Neural cell (in vitro differentiated cells): Measurements from ENCODE around the gene CLDN2. TPM values are rescaled to one million over a fixed set of nuclear protein-coding genes. Genes with fewer than 3 reads are reported as not detected.

Source experiments
- H2AFZ ChIP-seq: fragments of 200-600, 300-800 bp; sonication (generic), shearing (Covaris generic); 2 replicates; pipeline ENCODE4 v1.6.0; 2014; ENCODE audit warnings: low read depth, mild to moderate bottlenecking, antibody characterized with exemption, low read length, moderate library complexity
- H3F3A ChIP-seq: fragments of 200-600 bp; shearing (Covaris generic); 2 replicates; pipeline ENCODE4 v1.6.1; 2016; ENCODE audit warnings: mild to moderate bottlenecking, moderate library complexity, mixed read lengths, antibody characterized with exemption, low read length; ENCODE audit not compliant: insufficient read depth, poor library complexity, severe bottlenecking
- H3K27ac ChIP-seq: fragments of 200-600, 300-800 bp; sonication (generic), shearing (Covaris generic); 2 replicates; pipeline ENCODE4 v1.5.1; 2014; ENCODE audit warnings: mild to moderate bottlenecking, low read length, moderate library complexity
- H3K27me3 ChIP-seq: fragments of 300-800, 200-600 bp; sonication (generic), shearing (Covaris generic); 2 replicates; pipeline ENCODE4 v1.6.0; 2014; ENCODE audit warnings: mild to moderate bottlenecking, low read depth, low read length, moderate library complexity; ENCODE audit not compliant: insufficient read depth
- H3K36me3 ChIP-seq: fragments of 300-800, 200-600 bp; sonication (generic), shearing (Covaris generic); 2 replicates; pipeline ENCODE4 v1.5.1; 2014; ENCODE audit warnings: mild to moderate bottlenecking, antibody characterized with exemption, low read length, moderate library complexity; ENCODE audit not compliant: insufficient read depth
- H3K4me2 ChIP-seq: fragments of 300-800, 200-600 bp; sonication (generic), shearing (Covaris generic); 2 replicates; pipeline ENCODE4 v1.6.0; 2014; ENCODE audit warnings: mild to moderate bottlenecking, low read length
- H3K4me3 ChIP-seq: fragments of 300-800, 200-600 bp; sonication (generic), shearing (Covaris generic); 2 replicates; pipeline ENCODE4 v1.5.1; 2014; ENCODE audit warnings: mild to moderate bottlenecking, low read length, moderate library complexity
- H3K79me2 ChIP-seq: fragments of 200-600 bp; shearing (Covaris generic); replicated peaks from 2 replicates; pipeline ENCODE4 v1.6.0; 2014; ENCODE audit warnings: mild to moderate bottlenecking, low read length, moderate library complexity; ENCODE audit not compliant: insufficient read depth
- H3K9ac ChIP-seq: fragments of 300-800, 200-600 bp; sonication (generic), shearing (Covaris generic); 2 replicates; pipeline ENCODE4 v1.6.1; 2016; ENCODE audit warnings: mild to moderate bottlenecking, low read length, mixed read lengths
- H3K9me2 ChIP-seq: fragments of 200-600 bp; shearing (Covaris generic); 2 replicates; pipeline ENCODE4 v1.6.1; 2016; ENCODE audit warnings: mild to moderate bottlenecking, low read length, mixed read lengths; ENCODE audit not compliant: insufficient read depth
- H3K9me3 ChIP-seq: fragments of 200-600, 300-800 bp; sonication (generic), shearing (Covaris generic); 2 replicates; pipeline ENCODE4 v1.6.1; 2016; ENCODE audit warnings: mild to moderate bottlenecking, mixed run types, low read length, moderate library complexity, mixed read lengths
- H4K20me1 ChIP-seq: fragments of 200-600 bp; shearing (Covaris generic); 2 replicates; pipeline ENCODE4 v1.6.1; 2016; ENCODE audit warnings: mild to moderate bottlenecking, mixed run types; ENCODE audit not compliant: insufficient read depth
- EP300 ChIP-seq: fragments of 450-650 bp; conservative IDR thresholded peaks from 2 replicates; pipeline ENCODE4 v1.6.1; 2014; ENCODE audit warnings: antibody characterized with exemption, mild to moderate bottlenecking, moderate library complexity; ENCODE audit not compliant: poor library complexity, severe bottlenecking
- EZH2 ChIP-seq: fragments of 200-600, 300-800 bp; shearing (Covaris generic), sonication (generic); IDR thresholded peaks from 2 replicates; pipeline ENCODE4 v1.6.1; 2014; ENCODE audit warnings: antibody characterized with exemption, low read length, borderline replicate concordance, mild to moderate bottlenecking; ENCODE audit not compliant: insufficient read depth, poor library complexity, severe bottlenecking
- MXI1 ChIP-seq: fragments of 450-650 bp; conservative IDR thresholded peaks from 2 replicates; pipeline ENCODE4 v1.6.1; 2014; ENCODE audit warnings: antibody characterized with exemption, mild to moderate bottlenecking; ENCODE audit not compliant: poor library complexity, severe bottlenecking
- POLR2AphosphoS5 ChIP-seq: IDR thresholded peaks from 2 replicates; pipeline ENCODE4 v1.6.1; 2012
- RAD21 ChIP-seq: fragments of 450-650 bp; conservative IDR thresholded peaks from 2 replicates; pipeline ENCODE4 v1.6.1; 2014; ENCODE audit warnings: antibody characterized with exemption, mild to moderate bottlenecking, moderate library complexity
- SMC3 ChIP-seq: fragments of 450-650 bp; conservative IDR thresholded peaks from 2 replicates; pipeline ENCODE4 v1.6.1; 2014; ENCODE audit warnings: antibody characterized with exemption, mild to moderate bottlenecking, moderate library complexity; ENCODE audit not compliant: poor library complexity
- TAF1 ChIP-seq: IDR thresholded peaks from 2 replicates; pipeline ENCODE4 v1.6.1; 2012; ENCODE audit warnings: low read depth
- polyA plus RNA-seq: library from polyadenylated mRNA; depleted of rRNA; stranded (reverse); fragments of >200 nt; gene quantifications from 2 replicates; pipeline ENCODE4 v1.2.3, GENCODE V29; 2014
- TF ChIP-seq, protein P1 (sequence below): fragments of 450-650 bp; IDR thresholded peaks from 2 replicates; pipeline ENCODE4 v1.5.1; 2014; ENCODE audit warnings: antibody characterized with exemption, mild to moderate bottlenecking, moderate library complexity; ENCODE audit not compliant: poor library complexity, severe bottlenecking
- TF ChIP-seq, protein P2 (sequence below): IDR thresholded peaks from 2 replicates; pipeline ENCODE4 v1.6.1; 2012; ENCODE audit warnings: borderline replicate concordance

CLDN2 gene
- polyA plus RNA-seq, 1 donor from 2014 or later: not detected

DNA sequence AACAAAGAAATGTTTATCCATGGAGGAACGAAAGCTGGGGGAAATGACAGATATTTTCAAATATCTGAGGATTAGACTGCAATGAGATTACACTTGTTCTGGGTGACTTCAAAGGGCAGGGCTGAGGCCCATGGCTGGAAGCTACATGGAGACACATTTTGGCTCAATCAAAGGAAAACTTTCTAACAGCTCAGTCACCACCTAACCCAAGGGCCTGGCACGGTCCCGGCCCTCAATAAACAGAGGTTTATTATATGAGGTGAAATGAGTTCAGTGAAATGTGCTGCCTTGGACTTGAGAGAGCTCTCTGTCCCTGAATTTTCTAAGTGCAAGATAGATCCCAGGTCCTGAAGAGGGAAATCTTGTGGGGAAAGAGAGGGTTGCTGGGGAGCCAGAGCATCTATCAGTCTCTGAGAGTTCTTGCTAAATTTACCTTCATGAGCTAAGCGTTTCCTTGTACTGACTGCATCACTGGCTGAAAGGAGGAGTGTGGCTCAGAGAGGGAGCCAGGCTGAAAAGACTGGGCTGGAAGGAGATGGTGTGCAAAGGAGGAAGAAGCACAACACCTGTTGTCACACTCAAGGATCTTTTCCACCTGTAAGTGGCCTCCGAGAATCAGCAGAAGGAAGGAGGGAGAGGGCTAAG is 15.0 kb upstream of the CLDN2 start:
- Histone ChIP-seq H3K4me3 (no peak overlapping the region), H3K36me3 (no peaks in the 10 kb centered on the region), H3K4me2 (no peak overlapping the region), H3K9me2 (no peaks in the 10 kb centered on the region), H3F3A (no peaks in the 10 kb centered on the region), H3K27me3 (no peaks in the 10 kb centered on the region), H3K27ac (no peak overlapping the region), H3K79me2 (no peaks in the 10 kb centered on the region), H2AFZ (no peak overlapping the region), H3K9me3 (no peaks in the 10 kb centered on the region), H4K20me1 (no peaks in the 10 kb centered on the region), H3K9ac (no peak overlapping the region)
- TF ChIP-seq, protein P1, sequence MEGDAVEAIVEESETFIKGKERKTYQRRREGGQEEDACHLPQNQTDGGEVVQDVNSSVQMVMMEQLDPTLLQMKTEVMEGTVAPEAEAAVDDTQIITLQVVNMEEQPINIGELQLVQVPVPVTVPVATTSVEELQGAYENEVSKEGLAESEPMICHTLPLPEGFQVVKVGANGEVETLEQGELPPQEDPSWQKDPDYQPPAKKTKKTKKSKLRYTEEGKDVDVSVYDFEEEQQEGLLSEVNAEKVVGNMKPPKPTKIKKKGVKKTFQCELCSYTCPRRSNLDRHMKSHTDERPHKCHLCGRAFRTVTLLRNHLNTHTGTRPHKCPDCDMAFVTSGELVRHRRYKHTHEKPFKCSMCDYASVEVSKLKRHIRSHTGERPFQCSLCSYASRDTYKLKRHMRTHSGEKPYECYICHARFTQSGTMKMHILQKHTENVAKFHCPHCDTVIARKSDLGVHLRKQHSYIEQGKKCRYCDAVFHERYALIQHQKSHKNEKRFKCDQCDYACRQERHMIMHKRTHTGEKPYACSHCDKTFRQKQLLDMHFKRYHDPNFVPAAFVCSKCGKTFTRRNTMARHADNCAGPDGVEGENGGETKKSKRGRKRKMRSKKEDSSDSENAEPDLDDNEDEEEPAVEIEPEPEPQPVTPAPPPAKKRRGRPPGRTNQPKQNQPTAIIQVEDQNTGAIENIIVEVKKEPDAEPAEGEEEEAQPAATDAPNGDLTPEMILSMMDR: no peak
- TF ChIP-seq, protein P2, sequence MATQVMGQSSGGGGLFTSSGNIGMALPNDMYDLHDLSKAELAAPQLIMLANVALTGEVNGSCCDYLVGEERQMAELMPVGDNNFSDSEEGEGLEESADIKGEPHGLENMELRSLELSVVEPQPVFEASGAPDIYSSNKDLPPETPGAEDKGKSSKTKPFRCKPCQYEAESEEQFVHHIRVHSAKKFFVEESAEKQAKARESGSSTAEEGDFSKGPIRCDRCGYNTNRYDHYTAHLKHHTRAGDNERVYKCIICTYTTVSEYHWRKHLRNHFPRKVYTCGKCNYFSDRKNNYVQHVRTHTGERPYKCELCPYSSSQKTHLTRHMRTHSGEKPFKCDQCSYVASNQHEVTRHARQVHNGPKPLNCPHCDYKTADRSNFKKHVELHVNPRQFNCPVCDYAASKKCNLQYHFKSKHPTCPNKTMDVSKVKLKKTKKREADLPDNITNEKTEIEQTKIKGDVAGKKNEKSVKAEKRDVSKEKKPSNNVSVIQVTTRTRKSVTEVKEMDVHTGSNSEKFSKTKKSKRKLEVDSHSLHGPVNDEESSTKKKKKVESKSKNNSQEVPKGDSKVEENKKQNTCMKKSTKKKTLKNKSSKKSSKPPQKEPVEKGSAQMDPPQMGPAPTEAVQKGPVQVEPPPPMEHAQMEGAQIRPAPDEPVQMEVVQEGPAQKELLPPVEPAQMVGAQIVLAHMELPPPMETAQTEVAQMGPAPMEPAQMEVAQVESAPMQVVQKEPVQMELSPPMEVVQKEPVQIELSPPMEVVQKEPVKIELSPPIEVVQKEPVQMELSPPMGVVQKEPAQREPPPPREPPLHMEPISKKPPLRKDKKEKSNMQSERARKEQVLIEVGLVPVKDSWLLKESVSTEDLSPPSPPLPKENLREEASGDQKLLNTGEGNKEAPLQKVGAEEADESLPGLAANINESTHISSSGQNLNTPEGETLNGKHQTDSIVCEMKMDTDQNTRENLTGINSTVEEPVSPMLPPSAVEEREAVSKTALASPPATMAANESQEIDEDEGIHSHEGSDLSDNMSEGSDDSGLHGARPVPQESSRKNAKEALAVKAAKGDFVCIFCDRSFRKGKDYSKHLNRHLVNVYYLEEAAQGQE: no peak
- TF ChIP-seq RAD21 (no peak), EP300 (no peak), POLR2AphosphoS5 (no peak), EZH2 (no peak), TAF1 (no peak), MXI1 (no peak), SMC3 (no peak)

DNA sequence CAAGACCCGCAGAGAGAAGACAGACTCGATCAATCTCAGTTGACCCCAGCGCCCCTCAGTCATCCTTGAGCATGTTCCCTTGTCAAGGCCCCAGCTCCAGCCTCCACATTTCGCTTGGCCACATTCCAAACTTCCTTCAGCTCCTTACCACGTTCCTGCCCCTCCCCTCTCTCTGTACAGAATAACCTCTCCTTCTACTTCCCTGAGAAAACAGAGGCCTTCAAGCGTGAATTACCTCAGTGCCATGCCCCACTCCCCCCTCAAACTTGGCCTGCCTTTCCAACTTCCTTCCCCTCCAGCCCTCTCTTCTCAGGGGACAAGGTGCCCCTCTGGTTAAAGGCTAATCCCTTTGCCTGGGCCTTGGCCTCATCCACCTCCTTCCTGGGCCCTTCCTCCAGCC is 13.8 kb upstream of the CLDN2 start:
- H3K4me2 ChIP-seq: no peak overlapping the region
- H4K20me1 ChIP-seq: no peaks in the 10 kb centered on the region
- H3K4me3 ChIP-seq: no peak overlapping the region
- H3K9me2 ChIP-seq: no peaks in the 10 kb centered on the region
- TF ChIP-seq EZH2 (no peak), EP300 (no peak), POLR2AphosphoS5 (no peak), SMC3 (no peak), RAD21 (no peak), TAF1 (no peak), MXI1 (no peak)
- TF ChIP-seq, protein P1: no peak
- TF ChIP-seq, protein P2: no peak
- H3F3A ChIP-seq: no peaks in the 10 kb centered on the region
- no peaks in the 10 kb centered on the region for H3K79me2 ChIP-seq
- no peak overlapping the region for H3K27ac ChIP-seq
- no peaks in the 10 kb centered on the region for H3K27me3 ChIP-seq
- no peaks in the 10 kb centered on the region for H3K9me3 ChIP-seq
- H3K9ac ChIP-seq: no peak overlapping the region
- H3K36me3 ChIP-seq: no peaks in the 10 kb centered on the region
- H2AFZ ChIP-seq: no peak overlapping the region
